HEK293 (cell line): ENCODE data around the gene CAMTA2.

Experiments
- ZNF214 ChIP-seq: fragments of 450-650 bp; formaldehyde crosslinking; IDR thresholded peaks from 2 replicates; pipeline ENCODE4 v1.5.1; 2017; ENCODE audit warnings: missing biosample characterization, mild to moderate bottlenecking, missing genetic modification characterization, borderline replicate concordance
- ZNF560 ChIP-seq: fragments of 450-650 bp; formaldehyde crosslinking; IDR thresholded peaks from 2 replicates; pipeline ENCODE4 v1.5.1; 2017; ENCODE audit warnings: missing biosample characterization, missing genetic modification characterization, borderline replicate concordance

DNA sequence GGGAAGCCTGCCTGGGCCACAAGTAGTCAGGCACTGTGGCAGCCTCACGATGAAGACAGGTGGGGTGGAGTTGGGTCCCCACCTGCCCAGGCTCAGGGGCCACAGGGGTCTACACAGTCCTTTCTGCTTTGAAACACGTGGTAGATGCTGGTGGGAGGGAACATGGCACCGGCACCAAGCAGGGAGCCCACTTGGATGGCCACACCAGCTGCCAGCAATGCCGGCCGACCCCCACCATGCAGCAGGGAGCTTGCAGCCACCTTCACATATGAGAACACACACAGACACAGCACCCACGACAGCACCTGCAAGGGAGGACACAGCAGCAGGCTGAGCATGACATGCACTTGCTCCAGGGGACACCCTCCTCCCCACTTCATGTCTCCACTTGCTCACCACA lies 45.4 kb upstream of the CAMTA2 start:
- TF ChIP-seq ZNF214: no peak
- no peak for TF ChIP-seq ZNF560 (tag by site-specific recombination)
